ENCODE measurements around the gene TOMM5. TPM values are rescaled to one million over a fixed set of nuclear protein-coding genes. Genes with fewer than 3 reads are reported as not detected.

The TOMM5 gene
- total and polyA plus RNA-seq, 2 donors (not counting 1 experiment from before 2014, with no cell fraction given), result 113 to 162 TPM

DNA sequence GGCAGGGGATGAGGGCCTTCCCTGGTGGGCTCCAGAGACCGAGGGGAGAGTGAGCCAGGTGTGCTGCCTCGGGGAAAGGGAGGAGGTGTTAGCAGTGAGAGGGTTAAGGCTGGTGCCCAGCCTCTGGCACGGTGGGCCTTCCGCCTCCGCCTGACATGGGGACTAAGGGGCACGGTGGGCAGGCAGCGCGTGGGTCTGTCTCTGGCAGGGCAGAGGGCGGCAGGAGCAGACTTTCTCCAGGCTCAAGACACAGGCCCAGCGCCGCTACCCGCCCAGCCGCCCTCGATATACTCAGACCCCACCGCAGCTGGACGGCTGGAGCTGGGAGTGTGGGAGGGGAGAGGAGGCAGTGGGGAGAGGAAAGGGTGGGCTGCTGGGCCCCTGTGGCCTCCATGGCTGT, 43.4 kb upstream of the TOMM5 start:
- Histone ChIP-seq H3K4me3 (replicated peaks in 1 of 4; ENCODE audit: control extremely low read depth in 1 of 4, insufficient read depth in 1 of 4, low read depth in 3 of 4, low read length in 4 of 4) (no peak overlapping the region), H2AFZ (ENCODE audit: low read length) (no peak overlapping the region), H3K27me3 (ENCODE audit: control insufficient read depth, insufficient read depth, low read length) (peaks cover 6% of the 10 kb centered on the region), H3K9ac (ENCODE audit: insufficient read depth, low read length) (no peak overlapping the region), H3K79me2 (ENCODE audit: control insufficient read depth, insufficient read depth, low read length) (no peaks in the 10 kb centered on the region), H3K4me1 (ENCODE audit: control insufficient read depth, extremely low read depth, insufficient read depth, low read length) (no peaks in the 10 kb centered on the region), H3K27ac (ENCODE audit: insufficient read depth, low read length) (no peak overlapping the region), H3K4me2 (ENCODE audit: extremely low read depth, insufficient read depth, low read length) (no peak overlapping the region), H3K36me3 (ENCODE audit: control insufficient read depth, insufficient read depth, low read length) (no peaks in the 10 kb centered on the region), H4K20me1 (ENCODE audit: control insufficient read depth, extremely low read depth, insufficient read depth, low read length) (no peaks in the 10 kb centered on the region), H3K9me3 (ENCODE audit: control insufficient read depth, insufficient read depth, low read depth, low read length) (no peaks in the 10 kb centered on the region)
- DNase-seq (ENCODE audit: low read depth in 2 of 2), result no peak
- TF ChIP-seq EZH2 (IDR thresholded peaks at IDR 0.05; ENCODE audit: low read length, missing control alignments), result no peak
- TF ChIP-seq, protein P1, sequence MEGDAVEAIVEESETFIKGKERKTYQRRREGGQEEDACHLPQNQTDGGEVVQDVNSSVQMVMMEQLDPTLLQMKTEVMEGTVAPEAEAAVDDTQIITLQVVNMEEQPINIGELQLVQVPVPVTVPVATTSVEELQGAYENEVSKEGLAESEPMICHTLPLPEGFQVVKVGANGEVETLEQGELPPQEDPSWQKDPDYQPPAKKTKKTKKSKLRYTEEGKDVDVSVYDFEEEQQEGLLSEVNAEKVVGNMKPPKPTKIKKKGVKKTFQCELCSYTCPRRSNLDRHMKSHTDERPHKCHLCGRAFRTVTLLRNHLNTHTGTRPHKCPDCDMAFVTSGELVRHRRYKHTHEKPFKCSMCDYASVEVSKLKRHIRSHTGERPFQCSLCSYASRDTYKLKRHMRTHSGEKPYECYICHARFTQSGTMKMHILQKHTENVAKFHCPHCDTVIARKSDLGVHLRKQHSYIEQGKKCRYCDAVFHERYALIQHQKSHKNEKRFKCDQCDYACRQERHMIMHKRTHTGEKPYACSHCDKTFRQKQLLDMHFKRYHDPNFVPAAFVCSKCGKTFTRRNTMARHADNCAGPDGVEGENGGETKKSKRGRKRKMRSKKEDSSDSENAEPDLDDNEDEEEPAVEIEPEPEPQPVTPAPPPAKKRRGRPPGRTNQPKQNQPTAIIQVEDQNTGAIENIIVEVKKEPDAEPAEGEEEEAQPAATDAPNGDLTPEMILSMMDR (conservative IDR thresholded peaks at IDR 0.05 in 1 of 2, IDR thresholded peaks at IDR 0.05 in 1 of 2; ENCODE audit: low read depth in 1 of 2, low read length in 2 of 2), result no peak

DNA sequence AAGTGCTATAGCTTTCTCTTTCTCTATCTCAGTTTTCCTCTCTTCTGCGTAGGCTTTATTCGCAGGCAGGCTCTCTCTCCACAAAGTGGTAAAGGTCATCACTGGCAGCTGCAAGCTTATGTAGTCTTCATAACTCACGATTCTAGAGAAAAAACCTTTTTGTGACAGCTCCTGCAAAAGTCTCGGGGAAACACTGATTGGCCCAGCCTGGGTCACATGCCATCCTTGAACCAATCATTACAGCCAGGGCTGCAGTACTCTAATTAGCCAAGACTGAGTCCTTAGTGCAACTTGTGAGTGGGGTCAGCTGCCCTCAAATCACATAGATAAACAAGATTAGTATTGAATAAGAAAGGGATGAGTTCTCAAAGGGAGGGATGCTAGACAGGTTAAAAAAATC, 40.1 kb upstream of the TOMM5 start:
- H3K4me2 ChIP-seq (ENCODE audit: extremely low read depth, insufficient read depth, low read length), result no peak overlapping the region
- no peaks in the 10 kb centered on the region for H3K79me2 ChIP-seq (ENCODE audit: control insufficient read depth, insufficient read depth, low read length)
- no peaks in the 10 kb centered on the region for H3K27me3 ChIP-seq (ENCODE audit: control insufficient read depth, insufficient read depth, low read length)
- H3K4me1 ChIP-seq (ENCODE audit: control insufficient read depth, extremely low read depth, insufficient read depth, low read length), result no peaks in the 10 kb centered on the region
- no peak for TF ChIP-seq EZH2 (IDR thresholded peaks at IDR 0.05; ENCODE audit: low read length, missing control alignments)
- TF ChIP-seq, protein P1 (conservative IDR thresholded peaks at IDR 0.05 in 1 of 2, IDR thresholded peaks at IDR 0.05 in 1 of 2; ENCODE audit: low read depth in 1 of 2, low read length in 2 of 2), result no peak
- H3K27ac ChIP-seq (ENCODE audit: insufficient read depth, low read length), result no peak overlapping the region
- no peaks in the 10 kb centered on the region for H3K36me3 ChIP-seq (ENCODE audit: control insufficient read depth, insufficient read depth, low read length)
- DNase-seq (ENCODE audit: low read depth in 2 of 2), result no peak
- no peak overlapping the region for H3K9ac ChIP-seq (ENCODE audit: insufficient read depth, low read length)
- H4K20me1 ChIP-seq (ENCODE audit: control insufficient read depth, extremely low read depth, insufficient read depth, low read length), result no peaks in the 10 kb centered on the region
- no peak overlapping the region for H3K4me3 ChIP-seq (replicated peaks in 1 of 4; ENCODE audit: control extremely low read depth in 1 of 4, insufficient read depth in 1 of 4, low read depth in 3 of 4, low read length in 4 of 4)
- no peak overlapping the region for H2AFZ ChIP-seq (ENCODE audit: low read length)
- no peaks in the 10 kb centered on the region for H3K9me3 ChIP-seq (ENCODE audit: control insufficient read depth, insufficient read depth, low read depth, low read length)

GRCh38 chr9:37626708-37627292, 34.4 kb upstream of the TOMM5 start:
- H3K9me3 ChIP-seq (ENCODE audit: control insufficient read depth, insufficient read depth, low read depth, low read length), result no peaks in the 10 kb centered on the region
- H3K9ac ChIP-seq (ENCODE audit: insufficient read depth, low read length), result no peak overlapping the region
- no peak overlapping the region for H2AFZ ChIP-seq (ENCODE audit: low read length)
- H3K27ac ChIP-seq (ENCODE audit: insufficient read depth, low read length), result no peak overlapping the region
- TF ChIP-seq, protein P1 (conservative IDR thresholded peaks at IDR 0.05 in 1 of 2, IDR thresholded peaks at IDR 0.05 in 1 of 2; ENCODE audit: low read depth in 1 of 2, low read length in 2 of 2), result no peak
- no peak for TF ChIP-seq EZH2 (IDR thresholded peaks at IDR 0.05; ENCODE audit: low read length, missing control alignments)
- H3K79me2 ChIP-seq (ENCODE audit: control insufficient read depth, insufficient read depth, low read length), result no peaks in the 10 kb centered on the region
- no peaks in the 10 kb centered on the region for H3K36me3 ChIP-seq (ENCODE audit: control insufficient read depth, insufficient read depth, low read length)
- no peak overlapping the region for H3K4me3 ChIP-seq (replicated peaks in 1 of 4; ENCODE audit: control extremely low read depth in 1 of 4, insufficient read depth in 1 of 4, low read depth in 3 of 4, low read length in 4 of 4)
- no peak for DNase-seq (ENCODE audit: low read depth in 2 of 2)
- H4K20me1 ChIP-seq (ENCODE audit: control insufficient read depth, extremely low read depth, insufficient read depth, low read length), result no peaks in the 10 kb centered on the region
- no peak overlapping the region for H3K4me2 ChIP-seq (ENCODE audit: extremely low read depth, insufficient read depth, low read length)
- H3K27me3 ChIP-seq (ENCODE audit: control insufficient read depth, insufficient read depth, low read length), result no peaks in the 10 kb centered on the region
- H3K4me1 ChIP-seq (ENCODE audit: control insufficient read depth, extremely low read depth, insufficient read depth, low read length), result no peaks in the 10 kb centered on the region
